GM12878 (cell line): Measurements from ENCODE around the gene RASL10A. TPM values are rescaled to one million over a fixed set of nuclear protein-coding genes. Genes with fewer than 3 reads are reported as not detected.
A peak's percentile ranks its signal among the peaks of the same experiment; 100 is the strongest.

Experiments
- GABPA ChIP-seq: IDR thresholded peaks from 2 replicates; pipeline ENCODE4 v1.6.1; 2014; ENCODE audit warnings: antibody characterized with exemption, low read depth, mild to moderate bottlenecking, inconsistent platforms
- IRF4 ChIP-seq: IDR thresholded peaks from 2 replicates; pipeline ENCODE4 v1.6.1; 2011; ENCODE audit warnings: low read depth, low read length
- IRF5 ChIP-seq: fragments of 450-650 bp; IDR thresholded peaks from 2 replicates; pipeline ENCODE4 v1.6.1; 2017; ENCODE audit warnings: borderline replicate concordance
- POLR2AphosphoS5 ChIP-seq: IDR thresholded peaks from 2 replicates; pipeline ENCODE4 v1.6.1; 2011; ENCODE audit warnings: mild to moderate bottlenecking, low read length, inconsistent platforms
- SREBF1 ChIP-seq: IDR thresholded peaks from 2 replicates; pipeline ENCODE4 v1.6.1; 2012; ENCODE audit warnings: mild to moderate bottlenecking, low read length
- SUPT20H ChIP-seq: IDR thresholded peaks from 2 replicates; pipeline ENCODE4 v1.6.1; 2011; ENCODE audit warnings: low read depth, mild to moderate bottlenecking, low read length, moderate library complexity, borderline replicate concordance; ENCODE audit not compliant: control insufficient read depth
- TCF12 ChIP-seq: IDR thresholded peaks from 2 replicates; pipeline ENCODE4 v1.6.1; 2011; ENCODE audit warnings: low read depth, mild to moderate bottlenecking, low read length
- TCF3 ChIP-seq: IDR thresholded peaks from 2 replicates; pipeline ENCODE4 v1.6.1; 2012; ENCODE audit warnings: low read depth, mild to moderate bottlenecking, low read length, borderline replicate concordance; ENCODE audit not compliant: insufficient read depth
- ZNF384 ChIP-seq: IDR thresholded peaks from 2 replicates; pipeline ENCODE4 v1.6.1; 2012; ENCODE audit warnings: low read depth, mild to moderate bottlenecking, low read length, improper control_type of control experiment, borderline replicate concordance
- polyA plus RNA-seq, 11 experiments: library from polyadenylated mRNA; depleted of rRNA in 4 of 11; unstranded in 6 of 11; stranded (reverse) in 5 of 11; fragments of >200 nt; fragmentation: Nextera tagmentation in 4 of 11; fragmentation: Illumina TruSeq in 1 of 11; extraction: Ambion mirVana in 4 of 11; extraction: Trizol in 1 of 11; gene quantifications; 1 replicate in 1 of 11; 2 replicates in 10 of 11; pipeline versions ENCODE4 v1.2.1 to v1.2.3, GENCODE V29; 2011 to 2016; ENCODE audit warnings: inconsistent platforms in 2 of 11, missing spikeins in 2 of 11, low read depth in 1 of 11
- total RNA-seq, 4 experiments: library from RNA; depleted of rRNA in 3 of 4; stranded (reverse); fragments of >200 nt in 3 of 4; fragmentation: Illumina TruSeq in 1 of 4; extraction: Trizol in 1 of 4; gene quantifications; 2 replicates each; pipeline versions ENCODE4 v1.2.1 to v1.2.3, GENCODE V29; 2013 to 2021
- TF ChIP-seq, protein P1 (sequence below): IDR thresholded peaks from 2 replicates; pipeline ENCODE4 v1.6.1; 2012; ENCODE audit warnings: improper control_type of control experiment, low read depth, low read length; ENCODE audit not compliant: insufficient replicate concordance

The RASL10A gene
- total and polyA plus RNA-seq, 10 of the 15 experiments (the other 5 are each of a cell fraction or from before 2014, with no cell fraction given), result 0.12 to 0.46 (median 0.21) TPM; not detected in 6

DNA sequence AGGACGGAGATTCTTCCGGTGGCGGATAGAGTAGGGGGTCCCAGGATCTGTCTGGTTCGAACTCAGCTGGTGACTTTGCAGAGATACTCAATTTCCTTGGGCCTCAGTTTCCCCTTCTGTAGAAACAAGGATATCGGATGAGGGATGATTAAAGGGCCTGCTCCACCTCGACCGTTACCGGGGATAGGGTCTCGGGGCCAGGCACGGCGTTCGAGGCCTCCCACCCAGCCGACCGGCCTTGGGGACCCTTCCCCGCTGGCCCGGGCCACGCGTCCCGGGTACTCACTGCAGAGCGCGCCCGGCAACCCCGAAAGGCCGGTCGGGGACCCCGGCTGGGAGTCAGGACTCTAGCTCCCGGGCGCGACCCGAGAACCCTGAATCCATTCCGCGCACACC lies 48.0 kb downstream of the RASL10A start (continued):
- TF ChIP-seq IRF4, result no peak
- TF ChIP-seq TCF12, result no peak
- TF ChIP-seq IRF5, result no peak
- TF ChIP-seq, protein P1, sequence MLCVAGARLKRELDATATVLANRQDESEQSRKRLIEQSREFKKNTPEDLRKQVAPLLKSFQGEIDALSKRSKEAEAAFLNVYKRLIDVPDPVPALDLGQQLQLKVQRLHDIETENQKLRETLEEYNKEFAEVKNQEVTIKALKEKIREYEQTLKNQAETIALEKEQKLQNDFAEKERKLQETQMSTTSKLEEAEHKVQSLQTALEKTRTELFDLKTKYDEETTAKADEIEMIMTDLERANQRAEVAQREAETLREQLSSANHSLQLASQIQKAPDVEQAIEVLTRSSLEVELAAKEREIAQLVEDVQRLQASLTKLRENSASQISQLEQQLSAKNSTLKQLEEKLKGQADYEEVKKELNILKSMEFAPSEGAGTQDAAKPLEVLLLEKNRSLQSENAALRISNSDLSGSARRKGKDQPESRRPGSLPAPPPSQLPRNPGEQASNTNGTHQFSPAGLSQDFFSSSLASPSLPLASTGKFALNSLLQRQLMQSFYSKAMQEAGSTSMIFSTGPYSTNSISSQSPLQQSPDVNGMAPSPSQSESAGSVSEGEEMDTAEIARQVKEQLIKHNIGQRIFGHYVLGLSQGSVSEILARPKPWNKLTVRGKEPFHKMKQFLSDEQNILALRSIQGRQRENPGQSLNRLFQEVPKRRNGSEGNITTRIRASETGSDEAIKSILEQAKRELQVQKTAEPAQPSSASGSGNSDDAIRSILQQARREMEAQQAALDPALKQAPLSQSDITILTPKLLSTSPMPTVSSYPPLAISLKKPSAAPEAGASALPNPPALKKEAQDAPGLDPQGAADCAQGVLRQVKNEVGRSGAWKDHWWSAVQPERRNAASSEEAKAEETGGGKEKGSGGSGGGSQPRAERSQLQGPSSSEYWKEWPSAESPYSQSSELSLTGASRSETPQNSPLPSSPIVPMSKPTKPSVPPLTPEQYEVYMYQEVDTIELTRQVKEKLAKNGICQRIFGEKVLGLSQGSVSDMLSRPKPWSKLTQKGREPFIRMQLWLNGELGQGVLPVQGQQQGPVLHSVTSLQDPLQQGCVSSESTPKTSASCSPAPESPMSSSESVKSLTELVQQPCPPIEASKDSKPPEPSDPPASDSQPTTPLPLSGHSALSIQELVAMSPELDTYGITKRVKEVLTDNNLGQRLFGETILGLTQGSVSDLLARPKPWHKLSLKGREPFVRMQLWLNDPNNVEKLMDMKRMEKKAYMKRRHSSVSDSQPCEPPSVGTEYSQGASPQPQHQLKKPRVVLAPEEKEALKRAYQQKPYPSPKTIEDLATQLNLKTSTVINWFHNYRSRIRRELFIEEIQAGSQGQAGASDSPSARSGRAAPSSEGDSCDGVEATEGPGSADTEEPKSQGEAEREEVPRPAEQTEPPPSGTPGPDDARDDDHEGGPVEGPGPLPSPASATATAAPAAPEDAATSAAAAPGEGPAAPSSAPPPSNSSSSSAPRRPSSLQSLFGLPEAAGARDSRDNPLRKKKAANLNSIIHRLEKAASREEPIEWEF, result no peak
- TF ChIP-seq POLR2AphosphoS5, result 0 out of 2 replicates have a peak, but pooled peaks have one; percentile 8
- TF ChIP-seq TCF3, result no peak
- no peak for TF ChIP-seq ZNF384
- TF ChIP-seq GABPA, result no peak
- TF ChIP-seq SUPT20H, result no peak
- TF ChIP-seq SREBF1, result no peak
